DND-41 (cell line): ENCODE measurements around the gene AK8.

ENCODE experiments used
- CTCF ChIP-seq: IDR thresholded peaks from 2 replicates; pipeline ENCODE4 v1.5.1; 2012; ENCODE audit warnings: borderline replicate concordance, low read length, moderate library complexity, mild to moderate bottlenecking; ENCODE audit not compliant: poor library complexity, severe bottlenecking; ENCODE audit errors: extremely low read depth
- EZH2 ChIP-seq: IDR thresholded peaks from 3 replicates; pipeline ENCODE4 v1.6.1; 2012; ENCODE audit warnings: borderline replicate concordance, low read depth, mild to moderate bottlenecking, moderate library complexity, low read length, inconsistent platforms; ENCODE audit not compliant: severe bottlenecking

DNA sequence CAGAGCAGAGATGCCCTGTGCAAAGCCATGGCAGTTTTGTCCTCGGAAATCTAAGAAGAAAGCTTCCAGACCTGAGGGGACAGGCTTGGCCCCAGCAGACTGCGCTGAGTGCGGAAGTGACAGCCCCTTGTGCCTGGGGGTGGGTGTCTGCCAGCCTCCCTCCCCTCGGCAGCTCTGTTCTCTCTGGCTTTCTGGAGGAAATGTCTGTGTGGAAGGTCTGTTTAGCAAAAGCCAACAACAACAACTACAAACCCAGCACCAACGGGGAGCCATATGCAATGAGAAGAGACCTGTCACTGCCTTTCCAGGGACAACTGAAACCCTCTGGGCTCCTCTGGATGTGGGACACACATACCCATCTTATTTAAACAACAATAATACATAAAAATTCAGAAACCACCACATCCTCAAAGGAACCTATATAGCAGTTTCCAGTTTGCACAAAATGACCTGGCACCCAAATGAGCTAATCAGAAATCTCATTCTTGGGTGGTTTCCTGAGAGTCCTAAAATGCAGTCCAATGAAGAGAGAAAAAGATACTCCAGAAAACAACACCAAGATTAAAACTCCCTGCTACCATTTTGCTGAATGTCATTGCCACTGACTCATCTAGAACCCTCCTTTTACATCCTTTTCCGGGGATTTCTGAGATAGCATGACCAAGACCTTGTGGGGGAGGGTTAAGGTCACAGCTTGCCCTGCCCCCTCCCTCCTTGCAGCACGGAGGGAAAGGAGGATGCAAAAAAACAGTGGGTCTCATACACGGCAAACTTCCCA lies 97.7 kb downstream of the AK8 start:
- TF ChIP-seq CTCF (no peak), EZH2 (no peak)
